HG03045 (cell line): ENCODE measurements around the gene MBOAT1.
A peak's percentile ranks its signal among the peaks of the same experiment; 100 is the strongest.
"Not testable (repeated sequence)": the region's sequence is repeated elsewhere in the genome, so short reads cannot be mapped to it uniquely, and the experiment has no call there.

Source experiments
- ATAC-seq: cut with Tn5 transposase; IDR thresholded peaks from one replicate; pipeline ENCODE4 v1.9.1; 2021; ENCODE audit warnings: mild to moderate bottlenecking, moderate library complexity; ENCODE audit not compliant: unreplicated experiment

Gene MBOAT1

DNA sequence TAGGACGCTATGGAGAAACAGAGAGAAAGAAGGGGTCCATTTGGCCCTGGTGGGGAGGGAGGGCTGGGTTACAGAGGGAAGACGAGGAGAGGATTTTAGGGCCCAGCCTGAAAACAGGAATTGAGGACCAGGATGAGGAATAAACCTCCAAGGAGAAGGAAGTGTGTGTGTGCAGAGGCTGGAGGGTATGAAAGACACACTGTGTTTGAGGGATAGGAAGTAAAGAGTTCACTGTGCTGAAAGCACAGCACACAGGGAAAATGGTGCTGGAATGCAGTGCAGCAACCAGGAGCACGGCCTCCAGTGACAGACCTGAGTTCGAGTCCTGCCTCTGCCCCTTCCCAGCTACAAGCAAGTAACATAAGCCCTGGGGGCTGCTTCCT lies 7.8 kb downstream of the MBOAT1 start:
- no peak for ATAC-seq

GRCh38 chr6:20203561-20204511 lies 8.4 kb downstream of the MBOAT1 start:
- ATAC-seq: no peak

DNA sequence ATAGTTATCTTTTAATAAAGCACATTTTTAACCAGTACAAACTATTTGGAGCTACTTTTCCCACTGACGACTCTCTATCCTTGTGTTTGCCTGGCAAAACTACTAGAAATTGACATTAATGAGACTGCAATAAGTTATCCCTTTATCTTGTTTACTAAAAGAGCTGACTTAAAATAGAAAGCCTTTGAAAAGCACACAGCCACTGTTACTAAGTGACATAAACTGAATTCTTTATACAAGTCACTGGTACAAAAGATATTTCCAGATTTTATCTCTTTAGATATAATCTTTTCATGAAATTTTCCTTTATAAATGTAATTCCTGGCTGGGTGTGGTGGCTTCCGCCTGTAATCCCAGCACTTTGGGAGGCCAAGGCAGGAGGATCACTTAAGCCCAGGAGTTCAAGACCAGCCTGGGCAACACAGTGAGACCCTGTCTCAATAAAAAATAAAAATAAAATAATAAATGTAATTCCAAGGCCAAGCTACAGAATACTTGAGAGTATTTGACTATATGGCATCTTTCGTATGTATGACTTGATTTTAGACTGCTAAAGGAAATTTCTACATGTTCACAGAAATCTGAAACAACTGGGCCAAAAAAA lies 9.5 kb downstream of the MBOAT1 start:
- ATAC-seq: no peak

- ATAC-seq: no peak
Measured at GRCh38 chr6:20202324-20202658, 10.0 kb downstream of the MBOAT1 start.

GRCh38 chr6:20200761-20201630 lies 11.3 kb downstream of the MBOAT1 start:
- no peak for ATAC-seq

DNA sequence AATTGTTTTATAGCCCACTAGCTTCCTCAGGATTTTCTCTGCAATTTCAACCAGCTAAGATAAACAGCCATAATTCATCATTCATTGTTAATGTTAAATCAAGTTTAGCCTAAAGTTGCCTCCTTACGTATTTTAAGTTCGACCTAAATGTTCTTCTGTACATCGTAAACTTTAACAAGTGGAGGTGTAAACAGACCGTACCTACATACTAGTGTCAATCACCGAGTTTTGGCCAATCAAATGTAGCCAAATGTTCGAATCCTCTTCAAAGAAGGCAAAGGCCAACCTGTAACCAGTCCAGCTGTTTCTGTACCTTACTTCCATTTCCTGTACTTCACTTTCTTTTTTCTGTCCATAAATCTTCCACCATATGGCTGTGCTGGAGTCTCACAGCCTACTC lies 13.5 kb downstream of the MBOAT1 start:
- ATAC-seq: no peak

GRCh38 chr6:20198156-20198774 lies 14.0 kb downstream of the MBOAT1 start:
- ATAC-seq: no peak

- no peak for ATAC-seq
Measured at GRCh38 chr6:20197251-20197650, 15.0 kb downstream of the MBOAT1 start.

- ATAC-seq: no peak
Measured at GRCh38 chr6:20192625-20193024, 19.6 kb downstream of the MBOAT1 start.

DNA sequence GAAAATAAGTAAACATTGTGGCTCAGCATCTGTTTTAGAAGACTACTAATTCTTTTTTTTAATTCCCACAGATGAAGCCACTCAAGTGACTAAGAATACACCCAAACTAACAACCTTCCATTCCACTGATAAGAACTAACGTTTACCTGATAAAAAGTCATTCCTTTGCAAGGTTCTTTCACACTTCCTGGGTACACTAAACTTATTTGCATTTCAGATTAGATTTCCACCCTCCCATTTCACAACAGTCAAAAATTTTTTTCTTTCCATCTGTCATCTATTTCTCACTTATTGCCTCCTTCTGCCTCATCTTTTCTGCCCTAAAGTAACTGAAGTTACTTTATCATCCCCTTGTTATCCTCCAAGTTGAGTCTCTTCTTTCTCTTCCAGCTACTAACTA lies 20.3 kb downstream of the MBOAT1 start:
- no peak for ATAC-seq

- ATAC-seq: no peak
Measured at GRCh38 chr6:20188630-20189075, 23.6 kb downstream of the MBOAT1 start.

GRCh38 chr6:20186981-20187380 lies 25.3 kb downstream of the MBOAT1 start:
- no peak for ATAC-seq

DNA sequence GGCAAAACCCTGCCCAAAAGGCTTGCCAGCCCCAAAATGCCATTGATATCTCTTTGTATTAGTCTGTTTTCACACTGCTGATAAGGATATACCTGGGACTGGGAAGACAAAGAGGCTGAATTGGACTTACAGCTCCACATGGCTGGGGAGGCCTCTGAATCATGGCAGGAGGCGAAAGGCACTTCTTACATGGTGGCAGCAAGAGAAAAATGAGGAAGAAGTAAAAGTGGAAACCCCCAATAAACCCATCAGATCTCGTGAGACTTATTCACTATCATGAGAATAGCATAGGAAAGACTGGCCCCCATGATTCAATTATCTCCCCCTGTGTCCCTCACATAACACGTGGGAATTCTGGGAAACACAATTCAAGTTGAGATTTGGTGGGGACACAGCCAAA lies 28.6 kb downstream of the MBOAT1 start:
- no peak for ATAC-seq

DNA sequence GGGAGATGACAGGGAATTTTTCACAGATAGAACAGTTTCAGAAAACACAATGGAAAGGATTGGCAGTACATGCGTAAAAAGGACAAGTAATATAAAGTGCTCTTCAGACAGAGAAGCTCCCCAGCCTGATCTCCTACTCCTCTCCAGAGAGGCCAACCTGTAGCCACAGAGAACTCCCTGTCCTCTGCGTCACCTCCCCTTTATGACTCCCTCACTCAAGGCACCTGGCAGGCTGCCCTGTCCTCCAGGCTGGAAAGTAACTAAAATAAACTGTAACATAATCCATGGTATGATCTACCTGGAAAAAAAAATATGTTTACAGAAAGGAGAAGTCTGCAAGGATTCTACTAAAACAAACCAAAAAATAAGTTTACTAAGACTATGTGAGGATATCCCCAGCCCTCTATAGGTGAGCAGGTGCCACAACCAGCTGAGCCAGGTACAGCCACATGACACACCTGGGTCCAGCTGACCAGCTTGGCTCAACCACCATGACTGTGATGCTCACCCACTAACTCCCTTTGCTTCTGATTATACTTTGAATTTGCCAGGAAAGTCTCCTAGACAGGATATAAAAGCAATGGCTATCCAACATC lies 29.2 kb downstream of the MBOAT1 start:
- no peak for ATAC-seq

DNA sequence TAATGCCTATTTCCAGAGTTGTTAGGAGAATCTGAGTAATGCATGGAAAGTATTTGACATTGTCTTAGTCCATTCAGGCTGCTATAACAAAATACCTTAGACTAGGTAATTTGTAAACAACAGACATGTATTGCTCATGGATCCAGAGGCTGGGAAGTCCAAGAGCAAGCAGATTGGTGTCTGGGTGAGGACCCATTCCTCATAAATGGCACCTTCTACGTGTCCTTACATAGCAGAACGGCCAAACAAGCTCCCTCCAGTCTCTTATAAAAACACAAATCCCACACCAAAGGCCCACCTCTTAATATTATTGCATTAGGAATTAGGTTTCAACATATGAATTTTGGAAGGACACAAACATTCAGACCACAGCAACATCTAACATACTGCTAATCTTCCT lies 30.2 kb downstream of the MBOAT1 start:
- no peak for ATAC-seq

DNA sequence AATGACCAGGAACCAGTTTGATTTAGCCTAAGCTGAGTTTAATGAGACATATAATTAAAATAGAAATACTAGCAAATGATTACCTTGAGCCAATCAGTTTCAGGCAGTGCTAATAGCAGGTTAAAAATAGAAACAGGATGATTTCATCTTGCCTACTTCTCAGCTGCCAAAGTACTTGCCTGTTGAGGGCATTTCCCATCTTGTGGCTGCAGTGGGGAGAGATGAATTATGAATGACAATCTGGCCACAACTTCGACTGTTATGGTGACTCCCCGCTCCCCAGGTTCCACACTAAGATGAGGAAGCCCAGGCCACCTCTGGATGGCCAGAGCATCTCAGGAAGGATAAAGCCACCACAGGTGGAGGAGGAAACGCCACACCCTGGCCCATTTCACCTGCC lies 31.3 kb downstream of the MBOAT1 start:
- ATAC-seq: peak; percentile 66

GRCh38 chr6:20179287-20180045 lies 32.8 kb downstream of the MBOAT1 start:
- not testable (repeated sequence) for ATAC-seq

DNA sequence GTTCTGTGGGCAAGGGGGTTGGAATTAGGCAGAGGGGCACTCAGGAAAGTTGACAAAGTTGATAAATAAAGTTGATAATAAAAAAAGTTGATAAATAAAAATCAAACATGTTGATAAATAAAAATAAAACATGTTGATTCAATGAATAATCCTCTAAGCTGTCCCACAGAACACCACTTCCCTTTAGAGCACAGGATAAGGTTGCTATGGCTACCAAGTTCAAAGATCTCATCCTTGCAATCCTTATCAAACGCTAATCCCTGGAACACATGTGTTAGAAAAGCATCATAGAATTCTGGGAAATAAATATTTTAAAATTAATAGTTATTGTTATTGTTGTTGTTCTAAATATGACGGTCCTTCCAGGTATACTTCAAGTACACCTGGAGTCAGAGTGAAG lies 33.9 kb downstream of the MBOAT1 start:
- no peak for ATAC-seq

DNA sequence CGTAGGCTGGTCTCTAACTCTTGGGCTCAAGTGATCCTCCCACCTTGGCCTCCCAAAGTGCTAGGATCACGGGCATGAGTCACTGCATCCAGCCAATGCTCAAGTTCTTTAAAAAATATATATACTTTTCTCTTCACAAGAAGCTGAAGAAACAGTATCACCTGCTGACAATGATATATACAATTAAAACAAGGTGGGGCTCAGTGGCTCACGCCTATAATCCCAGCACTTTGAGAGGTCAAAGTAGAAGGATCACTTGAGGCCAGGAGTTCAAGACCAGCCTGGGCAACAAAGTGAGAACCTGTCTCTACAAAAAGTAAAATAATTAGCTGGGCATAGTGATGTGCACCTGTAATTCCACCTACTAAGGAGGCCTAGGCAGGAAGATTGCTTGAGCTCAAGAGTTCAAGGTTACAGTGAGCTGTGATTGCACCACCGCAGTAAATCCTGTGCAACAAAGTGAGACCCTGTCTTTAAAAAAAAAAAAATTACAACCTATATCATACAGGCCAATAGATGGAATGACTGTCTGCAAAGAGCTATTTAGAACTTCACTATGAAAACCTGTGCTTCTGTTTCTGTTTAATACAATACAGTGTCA lies 36.4 kb downstream of the MBOAT1 start:
- no peak for ATAC-seq
